ENCODE data around the gene ARSI. TPM values are rescaled to one million over a fixed set of nuclear protein-coding genes. Genes with fewer than 3 reads are reported as not detected.

The ARSI gene
- total RNA-seq, 1 experiment from 2014 or later = 5.9 TPM

- DNase-seq (ENCODE audit: low spot score) = no peak
- H3K9me3 Mint-ChIP-seq = no peaks in the 10 kb centered on the region
- H3K4me3 Mint-ChIP-seq = no peak overlapping the region
- POLR2A ChIA-PET = no interaction called here
- H3K27me3 Mint-ChIP-seq (ENCODE audit: low read depth) = no peaks in the 10 kb centered on the region
- H3K36me3 Mint-ChIP-seq = no peaks in the 10 kb centered on the region
- no peak overlapping the region for H3K27ac Mint-ChIP-seq
- CTCF ChIA-PET = interaction anchor here (1.1 kb wide), 1 partner anchor 27 kb away, joined by 3 read pairs; the partner anchor contains the start of gene ARSI
- TF ChIP-seq ZNF138 (CRISPR knock-in tag; conservative IDR thresholded peaks at IDR 0.05) (no peak), SOX15 (CRISPR knock-in tag; IDR thresholded peaks at IDR 0.05) (no peak), TEAD4 (CRISPR knock-in tag; IDR thresholded peaks at IDR 0.05) (no peak), NR3C1 (CRISPR knock-in tag; conservative IDR thresholded peaks at IDR 0.05; ENCODE audit: low read depth) (no peak), ELF4 (CRISPR knock-in tag; IDR thresholded peaks at IDR 0.05; ENCODE audit: low read depth) (no peak), GTF2I (CRISPR knock-in tag; conservative IDR thresholded peaks at IDR 0.05) (no peak), IRF1 (CRISPR knock-in tag; IDR thresholded peaks at IDR 0.05) (no peak), ESRRA (CRISPR knock-in tag; IDR thresholded peaks at IDR 0.05; ENCODE audit: borderline replicate concordance) (no peak)
- TF ChIP-seq, protein P1, sequence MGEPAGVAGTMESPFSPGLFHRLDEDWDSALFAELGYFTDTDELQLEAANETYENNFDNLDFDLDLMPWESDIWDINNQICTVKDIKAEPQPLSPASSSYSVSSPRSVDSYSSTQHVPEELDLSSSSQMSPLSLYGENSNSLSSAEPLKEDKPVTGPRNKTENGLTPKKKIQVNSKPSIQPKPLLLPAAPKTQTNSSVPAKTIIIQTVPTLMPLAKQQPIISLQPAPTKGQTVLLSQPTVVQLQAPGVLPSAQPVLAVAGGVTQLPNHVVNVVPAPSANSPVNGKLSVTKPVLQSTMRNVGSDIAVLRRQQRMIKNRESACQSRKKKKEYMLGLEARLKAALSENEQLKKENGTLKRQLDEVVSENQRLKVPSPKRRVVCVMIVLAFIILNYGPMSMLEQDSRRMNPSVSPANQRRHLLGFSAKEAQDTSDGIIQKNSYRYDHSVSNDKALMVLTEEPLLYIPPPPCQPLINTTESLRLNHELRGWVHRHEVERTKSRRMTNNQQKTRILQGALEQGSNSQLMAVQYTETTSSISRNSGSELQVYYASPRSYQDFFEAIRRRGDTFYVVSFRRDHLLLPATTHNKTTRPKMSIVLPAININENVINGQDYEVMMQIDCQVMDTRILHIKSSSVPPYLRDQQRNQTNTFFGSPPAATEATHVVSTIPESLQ (CRISPR knock-in tag; IDR thresholded peaks at IDR 0.05) = no peak
- TF ChIP-seq, protein P2, sequence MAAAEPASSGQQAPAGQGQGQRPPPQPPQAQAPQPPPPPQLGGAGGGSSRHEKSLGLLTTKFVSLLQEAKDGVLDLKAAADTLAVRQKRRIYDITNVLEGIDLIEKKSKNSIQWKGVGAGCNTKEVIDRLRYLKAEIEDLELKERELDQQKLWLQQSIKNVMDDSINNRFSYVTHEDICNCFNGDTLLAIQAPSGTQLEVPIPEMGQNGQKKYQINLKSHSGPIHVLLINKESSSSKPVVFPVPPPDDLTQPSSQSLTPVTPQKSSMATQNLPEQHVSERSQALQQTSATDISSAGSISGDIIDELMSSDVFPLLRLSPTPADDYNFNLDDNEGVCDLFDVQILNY (CRISPR knock-in tag; IDR thresholded peaks at IDR 0.05) = no peak
- TF ChIP-seq, protein P3, sequence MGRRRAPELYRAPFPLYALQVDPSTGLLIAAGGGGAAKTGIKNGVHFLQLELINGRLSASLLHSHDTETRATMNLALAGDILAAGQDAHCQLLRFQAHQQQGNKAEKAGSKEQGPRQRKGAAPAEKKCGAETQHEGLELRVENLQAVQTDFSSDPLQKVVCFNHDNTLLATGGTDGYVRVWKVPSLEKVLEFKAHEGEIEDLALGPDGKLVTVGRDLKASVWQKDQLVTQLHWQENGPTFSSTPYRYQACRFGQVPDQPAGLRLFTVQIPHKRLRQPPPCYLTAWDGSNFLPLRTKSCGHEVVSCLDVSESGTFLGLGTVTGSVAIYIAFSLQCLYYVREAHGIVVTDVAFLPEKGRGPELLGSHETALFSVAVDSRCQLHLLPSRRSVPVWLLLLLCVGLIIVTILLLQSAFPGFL (CRISPR knock-in tag; IDR thresholded peaks at IDR 0.05; ENCODE audit: borderline replicate concordance) = no peak
- no peak for ATAC-seq
- H3K4me1 Mint-ChIP-seq = peaks cover 4% of the 10 kb centered on the region
These were observed 27.5 kb upstream of the ARSI start for GRCh38 chr5:150329881-150330876.

DNA sequence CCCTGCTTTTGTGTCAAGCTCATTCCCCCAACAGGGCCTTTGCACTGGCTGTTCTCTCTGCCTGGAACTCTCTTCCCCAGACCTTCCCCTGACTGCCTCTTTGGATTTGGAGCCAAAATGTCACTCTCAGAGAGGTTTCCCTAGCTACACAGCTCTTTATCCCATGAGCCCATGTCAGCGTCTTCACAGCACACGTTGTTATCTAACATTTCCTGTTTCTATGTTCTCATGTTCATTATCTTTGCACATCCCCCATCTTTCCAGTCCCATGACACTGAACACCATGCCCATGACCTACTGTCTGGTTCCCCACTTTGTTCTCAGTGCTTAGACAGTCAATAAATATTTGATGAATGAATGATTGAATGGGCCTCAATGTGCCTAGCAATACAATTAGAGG is 26.3 kb upstream of the ARSI start:
- peaks cover 4% of the 10 kb centered on the region for H3K4me1 Mint-ChIP-seq
- no peak overlapping the region for H3K27ac Mint-ChIP-seq
- POLR2A ChIA-PET = no interaction called here
- H3K36me3 Mint-ChIP-seq = no peaks in the 10 kb centered on the region
- CTCF ChIA-PET = no interaction called here
- H3K9me3 Mint-ChIP-seq = no peaks in the 10 kb centered on the region
- no peaks in the 10 kb centered on the region for H3K27me3 Mint-ChIP-seq (ENCODE audit: low read depth)
- H3K4me3 Mint-ChIP-seq = no peak overlapping the region
- no peak for ATAC-seq
- DNase-seq (ENCODE audit: low spot score) = no peak
- TF ChIP-seq ZNF425 (CRISPR knock-in tag; conservative IDR thresholded peaks at IDR 0.05) (no peak), ZNF138 (CRISPR knock-in tag; conservative IDR thresholded peaks at IDR 0.05) (no peak), FOXK1 (CRISPR knock-in tag; IDR thresholded peaks at IDR 0.05) (no peak), ZNF317 (CRISPR knock-in tag; IDR thresholded peaks at IDR 0.05; ENCODE audit: borderline replicate concordance, low read depth) (no peak), SMAD4 (CRISPR knock-in tag; IDR thresholded peaks at IDR 0.05) (no peak), CBFB (CRISPR knock-in tag; IDR thresholded peaks at IDR 0.05; ENCODE audit: low read depth) (no peak), SP1 (CRISPR knock-in tag; conservative IDR thresholded peaks at IDR 0.05) (no peak), MYBL2 (CRISPR knock-in tag; IDR thresholded peaks at IDR 0.05) (no peak), ELF4 (CRISPR knock-in tag; IDR thresholded peaks at IDR 0.05; ENCODE audit: low read depth) (no peak), HMGA2 (CRISPR knock-in tag; IDR thresholded peaks at IDR 0.05) (no peak), NR1H2 (CRISPR knock-in tag; IDR thresholded peaks at IDR 0.05) (no peak)
- TF ChIP-seq, protein P3 (CRISPR knock-in tag; IDR thresholded peaks at IDR 0.05; ENCODE audit: borderline replicate concordance) = no peak
- TF ChIP-seq, protein P4, sequence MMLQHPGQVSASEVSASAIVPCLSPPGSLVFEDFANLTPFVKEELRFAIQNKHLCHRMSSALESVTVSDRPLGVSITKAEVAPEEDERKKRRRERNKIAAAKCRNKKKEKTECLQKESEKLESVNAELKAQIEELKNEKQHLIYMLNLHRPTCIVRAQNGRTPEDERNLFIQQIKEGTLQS (CRISPR knock-in tag; conservative IDR thresholded peaks at IDR 0.05) = no peak
- TF ChIP-seq, protein P5, sequence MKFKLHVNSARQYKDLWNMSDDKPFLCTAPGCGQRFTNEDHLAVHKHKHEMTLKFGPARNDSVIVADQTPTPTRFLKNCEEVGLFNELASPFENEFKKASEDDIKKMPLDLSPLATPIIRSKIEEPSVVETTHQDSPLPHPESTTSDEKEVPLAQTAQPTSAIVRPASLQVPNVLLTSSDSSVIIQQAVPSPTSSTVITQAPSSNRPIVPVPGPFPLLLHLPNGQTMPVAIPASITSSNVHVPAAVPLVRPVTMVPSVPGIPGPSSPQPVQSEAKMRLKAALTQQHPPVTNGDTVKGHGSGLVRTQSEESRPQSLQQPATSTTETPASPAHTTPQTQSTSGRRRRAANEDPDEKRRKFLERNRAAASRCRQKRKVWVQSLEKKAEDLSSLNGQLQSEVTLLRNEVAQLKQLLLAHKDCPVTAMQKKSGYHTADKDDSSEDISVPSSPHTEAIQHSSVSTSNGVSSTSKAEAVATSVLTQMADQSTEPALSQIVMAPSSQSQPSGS (CRISPR knock-in tag; IDR thresholded peaks at IDR 0.05; ENCODE audit: borderline replicate concordance, low read depth) = no peak
